ENCODE data around the gene GDF15. TPM values are rescaled to one million over a fixed set of nuclear protein-coding genes. Genes with fewer than 3 reads are reported as not detected.
"Not testable (repeated sequence)": the region's sequence is repeated elsewhere in the genome, so short reads cannot be mapped to it uniquely, and the experiment has no call there.

The GDF15 gene
- total and polyA plus RNA-seq, 4 donors: 0.42 to 11.6 (median 7.2) TPM

DNA sequence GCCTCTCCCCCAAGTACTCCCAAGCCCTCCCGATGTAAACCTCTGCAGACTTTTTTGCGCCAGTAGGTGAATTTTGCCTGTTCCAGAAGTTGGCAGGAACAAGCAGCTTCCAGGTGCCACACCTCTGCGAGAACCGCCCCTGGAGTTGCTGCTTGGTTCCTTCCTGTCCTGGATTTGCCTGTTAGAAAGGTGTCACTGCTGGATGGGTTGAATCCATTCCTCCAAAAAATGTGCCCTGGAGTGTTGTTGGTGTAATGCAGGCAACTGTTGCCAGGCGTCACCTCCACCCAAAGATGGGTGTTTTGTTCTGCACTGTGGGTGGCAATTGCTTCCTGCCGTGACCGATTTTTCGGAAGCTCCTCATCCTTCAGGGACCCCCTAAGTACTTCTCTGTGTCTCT, 39.9 kb upstream of the GDF15 start:
- DNase-seq (ENCODE audit: low spot score): no peak
- H3K36me3 ChIP-seq (ENCODE audit: control insufficient read depth in 4 of 4, insufficient read depth in 3 of 4, low read depth in 1 of 4, low read length in 3 of 4): peaks cover 2 to 17% (median 10%) of the 10 kb centered on the region in 4 donors
- no peak overlapping the region for H3K27ac ChIP-seq (ENCODE audit: low read depth in 1 of 2, low read length in 2 of 2)
- H3K27me3 ChIP-seq (ENCODE audit: control insufficient read depth in 4 of 4, insufficient read depth in 4 of 4, low read length in 3 of 4): no peaks in the 10 kb centered on the region
- TF ChIP-seq MAX (IDR thresholded peaks at IDR 0.05): no peak
- no peak for TF ChIP-seq GABPA (IDR thresholded peaks at IDR 0.05 in 1 of 2, conservative IDR thresholded peaks at IDR 0.05 in 1 of 2)
- no peak for TF ChIP-seq HNF4G (IDR thresholded peaks at IDR 0.05)
- TF ChIP-seq ZBTB33 (IDR thresholded peaks at IDR 0.05): no peak
- TF ChIP-seq, protein P1, sequence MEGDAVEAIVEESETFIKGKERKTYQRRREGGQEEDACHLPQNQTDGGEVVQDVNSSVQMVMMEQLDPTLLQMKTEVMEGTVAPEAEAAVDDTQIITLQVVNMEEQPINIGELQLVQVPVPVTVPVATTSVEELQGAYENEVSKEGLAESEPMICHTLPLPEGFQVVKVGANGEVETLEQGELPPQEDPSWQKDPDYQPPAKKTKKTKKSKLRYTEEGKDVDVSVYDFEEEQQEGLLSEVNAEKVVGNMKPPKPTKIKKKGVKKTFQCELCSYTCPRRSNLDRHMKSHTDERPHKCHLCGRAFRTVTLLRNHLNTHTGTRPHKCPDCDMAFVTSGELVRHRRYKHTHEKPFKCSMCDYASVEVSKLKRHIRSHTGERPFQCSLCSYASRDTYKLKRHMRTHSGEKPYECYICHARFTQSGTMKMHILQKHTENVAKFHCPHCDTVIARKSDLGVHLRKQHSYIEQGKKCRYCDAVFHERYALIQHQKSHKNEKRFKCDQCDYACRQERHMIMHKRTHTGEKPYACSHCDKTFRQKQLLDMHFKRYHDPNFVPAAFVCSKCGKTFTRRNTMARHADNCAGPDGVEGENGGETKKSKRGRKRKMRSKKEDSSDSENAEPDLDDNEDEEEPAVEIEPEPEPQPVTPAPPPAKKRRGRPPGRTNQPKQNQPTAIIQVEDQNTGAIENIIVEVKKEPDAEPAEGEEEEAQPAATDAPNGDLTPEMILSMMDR (IDR thresholded peaks at IDR 0.05; ENCODE audit: low read depth, low read length, missing input control): no peak
- no peak for TF ChIP-seq HNF4A (conservative IDR thresholded peaks at IDR 0.05)
- TF ChIP-seq FOXA1 (IDR thresholded peaks at IDR 0.05): no peak
- no peak for TF ChIP-seq RAD21 (IDR thresholded peaks at IDR 0.05)
- no peak for TF ChIP-seq SP1 (IDR thresholded peaks at IDR 0.05)
- no peak for TF ChIP-seq TAF1 (conservative IDR thresholded peaks at IDR 0.05)
- TF ChIP-seq YY1 (IDR thresholded peaks at IDR 0.05): no peak
- TF ChIP-seq JUND (IDR thresholded peaks at IDR 0.05): no peak
- 81% methylated on average over 8 of the region's 8 CpGs for WGBS
- no peak overlapping the region for H3K9ac ChIP-seq (ENCODE audit: low read depth in 1 of 2, low read length in 2 of 2)
- no peaks in the 10 kb centered on the region for H3K9me3 ChIP-seq (ENCODE audit: control insufficient read depth in 4 of 4, low read length in 3 of 4)
- no peak overlapping the region for H3K4me3 ChIP-seq (ENCODE audit: low read depth in 1 of 3, low read length in 3 of 3)
- peaks cover 0 to 13% (median 5%) of the 10 kb centered on the region in 4 donors for H3K4me1 ChIP-seq (ENCODE audit: control insufficient read depth in 4 of 4, insufficient read depth in 4 of 4, low read length in 3 of 4)

DNA sequence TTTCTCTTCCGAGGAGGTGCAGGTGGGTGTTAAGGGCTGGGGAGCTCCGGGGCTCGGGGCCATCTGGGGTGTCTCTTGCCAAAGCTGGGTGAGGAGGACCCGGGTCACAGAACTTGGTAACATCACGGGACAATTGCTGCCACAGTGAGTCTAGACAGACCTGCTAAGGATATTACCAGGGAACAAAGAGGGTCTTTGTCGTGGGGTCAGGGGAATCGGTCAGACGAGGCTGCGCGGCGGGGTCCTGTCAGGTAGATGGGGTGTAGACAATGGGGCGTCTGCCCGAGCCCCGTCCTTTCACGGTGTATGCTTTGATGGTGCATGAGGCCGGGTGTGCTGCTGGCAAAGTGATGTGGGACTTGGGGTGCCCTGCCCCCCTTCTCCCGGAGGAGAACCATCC, 37.8 kb upstream of the GDF15 start:
- H3K27me3 ChIP-seq (ENCODE audit: control insufficient read depth in 4 of 4, insufficient read depth in 4 of 4, low read length in 3 of 4): no peaks in the 10 kb centered on the region
- no peak for DNase-seq (ENCODE audit: low spot score)
- H3K27ac ChIP-seq (ENCODE audit: low read depth in 1 of 2, low read length in 2 of 2): no peak overlapping the region
- H3K4me3 ChIP-seq (ENCODE audit: low read depth in 1 of 3, low read length in 3 of 3): no peak overlapping the region
- H3K9ac ChIP-seq (ENCODE audit: low read depth in 1 of 2, low read length in 2 of 2): no peak overlapping the region
- TF ChIP-seq, protein P1 (IDR thresholded peaks at IDR 0.05; ENCODE audit: low read depth, low read length, missing input control): no peak
- TF ChIP-seq FOXA1 (IDR thresholded peaks at IDR 0.05) (no peak), ATF3 (IDR thresholded peaks at IDR 0.05) (no peak)
- no peaks in the 10 kb centered on the region for H3K4me1 ChIP-seq (ENCODE audit: control insufficient read depth in 4 of 4, insufficient read depth in 4 of 4, low read length in 3 of 4)
- H3K9me3 ChIP-seq (ENCODE audit: control insufficient read depth in 4 of 4, low read length in 3 of 4): no peaks in the 10 kb centered on the region
- peaks cover 4 to 16% (median 11%) of the 10 kb centered on the region in 4 donors for H3K36me3 ChIP-seq (ENCODE audit: control insufficient read depth in 4 of 4, insufficient read depth in 3 of 4, low read depth in 1 of 4, low read length in 3 of 4)
- WGBS: 94% methylated on average over 17 of the region's 17 CpGs

- H3K4me3 ChIP-seq (ENCODE audit: low read depth in 1 of 3, low read length in 3 of 3); H3K9ac ChIP-seq (ENCODE audit: low read depth in 1 of 2, low read length in 2 of 2); H3K27me3 ChIP-seq (ENCODE audit: control insufficient read depth in 4 of 4, insufficient read depth in 4 of 4, low read length in 3 of 4); H3K9me3 ChIP-seq (ENCODE audit: control insufficient read depth in 4 of 4, low read length in 3 of 4); H3K27ac ChIP-seq (ENCODE audit: low read depth in 1 of 2, low read length in 2 of 2); H3K4me1 ChIP-seq (ENCODE audit: control insufficient read depth in 4 of 4, insufficient read depth in 4 of 4, low read length in 3 of 4); DNase-seq (ENCODE audit: low spot score): not testable (repeated sequence)
- peaks cover 4 to 15% (median 13%) of the 10 kb centered on the region in 4 donors for H3K36me3 ChIP-seq (ENCODE audit: control insufficient read depth in 4 of 4, insufficient read depth in 3 of 4, low read depth in 1 of 4, low read length in 3 of 4)
- WGBS: 91% methylated on average over 6 of the region's 6 CpGs
These were observed 37.1 kb upstream of the GDF15 start for GRCh38 chr19:18348818-18349339.
